Calu3 (cell line): ENCODE results near the gene KAZN. TPM values are rescaled to one million over a fixed set of nuclear protein-coding genes. Genes with fewer than 3 reads are reported as not detected.

Experiments
- BruUV-seq: library from RNA; stranded (reverse); fragments of 400-500 nt; replicated peaks from 2 replicates; lab custom pipeline; 2021; lab: Mats Ljungman, UMichigan
- CTCF ChIA-PET: fragments of 300-600 bp; sonication (Branson Sonifier 250); formaldehyde crosslinking; loops from one replicate; lab custom pipeline; 2022; ENCODE audit warnings: antibody characterized with exemption; lab: Charles Lee
- DNase-seq: peaks from one replicate; pipeline ENCODE4 v3.0.0; 2022
- H3K27ac Mint-ChIP-seq: one replicate; pipeline ENCODE4 v1.8.0; 2022; ENCODE audit warnings: mixed read lengths; ENCODE audit not compliant: unreplicated experiment
- H3K27me3 Mint-ChIP-seq: one replicate; pipeline ENCODE4 v1.8.0; 2022; ENCODE audit warnings: mixed read lengths; ENCODE audit not compliant: unreplicated experiment
- H3K36me3 Mint-ChIP-seq: one replicate; pipeline ENCODE4 v1.8.0; 2022; ENCODE audit warnings: mild to moderate bottlenecking, moderate library complexity, mixed read lengths; ENCODE audit not compliant: insufficient read depth, unreplicated experiment
- H3K4me1 Mint-ChIP-seq: one replicate; pipeline ENCODE4 v1.8.0; 2022; ENCODE audit warnings: mild to moderate bottlenecking, low read depth, mixed read lengths; ENCODE audit not compliant: unreplicated experiment
- H3K4me3 Mint-ChIP-seq: one replicate; pipeline ENCODE4 v1.8.0; 2022; ENCODE audit warnings: mild to moderate bottlenecking, low read depth, moderate library complexity, mixed read lengths; ENCODE audit not compliant: unreplicated experiment
- H3K9me3 Mint-ChIP-seq: one replicate; pipeline ENCODE4 v1.8.0; 2022; ENCODE audit warnings: low read depth, mixed read lengths; ENCODE audit not compliant: unreplicated experiment
- CTCF ChIP-seq: fragments of 200-600 bp; IDR thresholded peaks from one replicate; pipeline ENCODE4 v1.8.0; 2022; ENCODE audit warnings: antibody characterized with exemption; ENCODE audit not compliant: unreplicated experiment
- intact Hi-C: fragments of 100-400 bp; cut with micrococcal nuclease; formaldehyde crosslinking; loops from one replicate; pipeline ENCODE4 v1.10.0; 2022; ENCODE audit not compliant: unreplicated experiment
- total RNA-seq: library from RNA; stranded (reverse); gene quantifications from 2 replicates; pipeline ENCODE4 v1.2.3, GENCODE V29; 2022

The KAZN gene
- total RNA-seq, 1 experiment from 2014 or later, result 3.6 TPM

GRCh38 chr1:14866911-14867612, 268.6 kb downstream of the KAZN start:
- peaks cover 48% of the 10 kb centered on the region for H3K27me3 Mint-ChIP-seq
- no TSS peak for BruUV-seq

GRCh38 chr1:14869187-14869586, 270.7 kb downstream of the KAZN start:
- Mint-ChIP-seq H3K4me1 (no peaks in the 10 kb centered on the region), H3K36me3 (no peaks in the 10 kb centered on the region), H3K27ac (no peak overlapping the region), H3K27me3 (peaks cover 27% of the 10 kb centered on the region), H3K9me3 (no peaks in the 10 kb centered on the region), H3K4me3 (no peak overlapping the region)
- intact Hi-C loops, result no loop called here
- no TSS peak for BruUV-seq
- CTCF ChIA-PET, result interaction anchor here (0.6 kb wide), 1 partner anchor 1224 kb away, joined by 3 read pairs; no protein-coding TSS in a partner anchor
- DNase-seq, result no peak
- TF ChIP-seq CTCF, result no peak

More at GRCh38 chr1:14866911-14867612, 268.6 kb downstream of the KAZN start:
- no peaks in the 10 kb centered on the region for H3K9me3 Mint-ChIP-seq
- no peak for TF ChIP-seq CTCF
- no peaks in the 10 kb centered on the region for H3K4me1 Mint-ChIP-seq
- no peak overlapping the region for H3K27ac Mint-ChIP-seq
- DNase-seq, result no peak
- CTCF ChIA-PET, result no interaction called here
- intact Hi-C loops, result no loop called here
- H3K36me3 Mint-ChIP-seq, result no peaks in the 10 kb centered on the region
- no peak overlapping the region for H3K4me3 Mint-ChIP-seq

GRCh38 chr1:14871218-14871970, 272.9 kb downstream of the KAZN start:
- no peaks in the 10 kb centered on the region for H3K9me3 Mint-ChIP-seq
- no TSS peak for BruUV-seq
- H3K4me3 Mint-ChIP-seq, result no peak overlapping the region
- no peaks in the 10 kb centered on the region for H3K4me1 Mint-ChIP-seq
- no peak for DNase-seq
- H3K36me3 Mint-ChIP-seq, result no peaks in the 10 kb centered on the region
- H3K27me3 Mint-ChIP-seq, result peaks cover 28% of the 10 kb centered on the region
- intact Hi-C loops, result no loop called here
- TF ChIP-seq CTCF, result no peak
- no peak overlapping the region for H3K27ac Mint-ChIP-seq
- CTCF ChIA-PET, result interaction anchor here (0.6 kb wide), 1 partner anchor 627 kb away, joined by 3 read pairs; no protein-coding TSS in a partner anchor

- DNase-seq, result no peak
- BruUV-seq, result no TSS peak
- H3K9me3 Mint-ChIP-seq, result no peaks in the 10 kb centered on the region
- intact Hi-C loops, result no loop called here
- CTCF ChIA-PET, result no interaction called here
- no peak for TF ChIP-seq CTCF
- peaks cover 37% of the 10 kb centered on the region for H3K27me3 Mint-ChIP-seq
- H3K27ac Mint-ChIP-seq, result no peak overlapping the region
- H3K4me1 Mint-ChIP-seq, result no peaks in the 10 kb centered on the region
- no peaks in the 10 kb centered on the region for H3K36me3 Mint-ChIP-seq
- no peak overlapping the region for H3K4me3 Mint-ChIP-seq
These were observed 274.3 kb downstream of the KAZN start for GRCh38 chr1:14872762-14873161.
